ENCODE data around the gene ECE1.

Gene ECE1

GRCh38 chr1:21308847-21309652, 18.8 kb upstream of the ECE1 start:
- no peak for DNase-seq (ENCODE audit: low read depth in 2 of 2)

GRCh38 chr1:21308330-21308729, 18.1 kb upstream of the ECE1 start:
- DNase-seq (ENCODE audit: low read depth in 2 of 2): no peak

GRCh38 chr1:21307663-21308305, 17.5 kb upstream of the ECE1 start:
- DNase-seq (ENCODE audit: low read depth in 2 of 2): no peak

GRCh38 chr1:21307210-21307609, 16.9 kb upstream of the ECE1 start:
- DNase-seq (ENCODE audit: low read depth in 2 of 2): no peak

GRCh38 chr1:21305900-21306189, 15.6 kb upstream of the ECE1 start:
- no peak for DNase-seq (ENCODE audit: low read depth in 2 of 2)

- DNase-seq (ENCODE audit: low read depth in 2 of 2): no peak
Measured at GRCh38 chr1:21305155-21305899, 15.1 kb upstream of the ECE1 start.

GRCh38 chr1:21304488-21304887, 14.2 kb upstream of the ECE1 start:
- DNase-seq (ENCODE audit: low read depth in 2 of 2): no peak

GRCh38 chr1:21302747-21303715, 12.8 kb upstream of the ECE1 start:
- DNase-seq (ENCODE audit: low read depth in 2 of 2): no peak

GRCh38 chr1:21301794-21302440, 11.7 kb upstream of the ECE1 start:
- DNase-seq (ENCODE audit: low read depth in 2 of 2): no peak

- no peak for DNase-seq (ENCODE audit: low read depth in 2 of 2)
Measured at GRCh38 chr1:21300774-21301173, 10.5 kb upstream of the ECE1 start.

GRCh38 chr1:21299780-21300395, 9.6 kb upstream of the ECE1 start:
- DNase-seq (ENCODE audit: low read depth in 2 of 2): no peak

GRCh38 chr1:21298981-21299391, 8.7 kb upstream of the ECE1 start:
- no peak for DNase-seq (ENCODE audit: low read depth in 2 of 2)

GRCh38 chr1:21297975-21298374, 7.7 kb upstream of the ECE1 start:
- no peak for DNase-seq (ENCODE audit: low read depth in 2 of 2)

GRCh38 chr1:21296509-21297354, 6.5 kb upstream of the ECE1 start:
- no peak for DNase-seq (ENCODE audit: low read depth in 2 of 2)

- DNase-seq (ENCODE audit: low read depth in 2 of 2): no peak
Measured at GRCh38 chr1:21295545-21295944, 5.3 kb upstream of the ECE1 start.

GRCh38 chr1:21295002-21295401, 4.7 kb upstream of the ECE1 start:
- DNase-seq (ENCODE audit: low read depth in 2 of 2): peak; percentile 47 to 58

GRCh38 chr1:21294266-21294989, 4.2 kb upstream of the ECE1 start:
- peak; percentile 85 to 89 for DNase-seq (ENCODE audit: low read depth in 2 of 2)

- peak; percentile 87 to 90 for DNase-seq (ENCODE audit: low read depth in 2 of 2)
Measured at GRCh38 chr1:21293537-21294265, 3.4 kb upstream of the ECE1 start.

All from stimulated activated CD8-positive, alpha-beta memory T cell treated with anti-CD3 and anti-CD28 coated beads, Interleukin-15, amount 100 ng/mL, for 48 hours (primary cell).